HUES48 (cell line): ENCODE measurements around the gene SUMO2.
"Not testable (repeated sequence)": the region's sequence is repeated elsewhere in the genome, so short reads cannot be mapped to it uniquely, and the experiment has no call there.

ENCODE experiments used
- H3K27ac ChIP-seq: one replicate; pipeline ENCODE4 v1.7.0; 2013; ENCODE audit warnings: low read depth, low read length, inconsistent platforms
- H3K27me3 ChIP-seq: 2 replicates; pipeline ENCODE4 v1.6.1; 2013; ENCODE audit warnings: mild to moderate bottlenecking, low read length; ENCODE audit not compliant: control insufficient read depth, insufficient read depth
- H3K36me3 ChIP-seq: 2 replicates; pipeline ENCODE4 v1.6.1; 2013; ENCODE audit warnings: low read length; ENCODE audit not compliant: control insufficient read depth, insufficient read depth
- H3K4me1 ChIP-seq: 2 replicates; pipeline ENCODE4 v1.6.1; 2013; ENCODE audit warnings: mild to moderate bottlenecking, low read length; ENCODE audit not compliant: control insufficient read depth, insufficient read depth
- H3K4me3 ChIP-seq: 2 replicates; pipeline ENCODE4 v1.5.1; 2013; ENCODE audit warnings: mild to moderate bottlenecking, low read depth, low read length
- H3K9ac ChIP-seq: 2 replicates; pipeline ENCODE4 v1.6.1; 2013; ENCODE audit warnings: mild to moderate bottlenecking, low read depth, low read length, moderate library complexity
- H3K9me3 ChIP-seq: 2 replicates; pipeline ENCODE4 v1.6.1; 2013; ENCODE audit warnings: low read length; ENCODE audit not compliant: control insufficient read depth, insufficient read depth

SUMO2 gene

DNA sequence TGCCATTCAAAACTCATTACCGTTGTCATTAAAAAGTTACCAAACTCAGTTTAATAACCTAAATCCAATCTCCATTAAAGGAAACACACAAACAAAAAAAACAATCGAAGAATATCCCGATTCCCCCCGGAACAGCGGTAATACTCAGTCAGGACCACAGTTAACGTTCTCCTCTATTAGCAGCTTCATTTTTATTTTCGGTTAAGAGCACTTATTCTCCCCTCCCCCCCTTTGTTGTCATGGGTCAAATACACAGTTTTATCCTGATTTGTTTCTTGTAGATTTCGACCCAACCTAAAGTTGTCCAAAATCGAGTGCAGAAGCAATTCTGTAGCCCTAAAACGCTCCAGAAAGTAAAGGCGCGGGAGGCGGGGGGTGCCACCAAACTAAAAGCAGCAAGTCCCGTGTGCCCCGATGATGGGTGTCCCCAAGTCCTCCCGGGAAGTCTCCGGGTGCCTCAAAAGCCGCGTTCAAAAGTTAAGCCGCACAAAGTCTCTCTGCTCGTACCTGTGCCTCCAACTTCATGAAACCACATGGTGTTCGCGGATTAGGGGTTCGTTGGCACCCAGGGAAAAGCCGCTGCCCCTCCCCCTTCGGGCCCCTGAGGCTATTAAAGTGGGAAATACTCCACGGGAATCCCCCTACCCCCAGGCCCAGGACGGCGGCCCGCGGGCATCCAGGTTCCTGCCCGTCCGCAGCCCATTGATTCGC, 996 bp downstream of the SUMO2 start:
- Histone ChIP-seq H3K4me3 (peak overlapping the region; percentile 91), H3K36me3 (peaks cover 42% of the 10 kb centered on the region), H3K27me3 (no peaks in the 10 kb centered on the region), H3K27ac (peak overlapping the region; percentile 98), H3K9me3 (no peaks in the 10 kb centered on the region), H3K4me1 (peaks cover 10% of the 10 kb centered on the region), H3K9ac (peak overlapping the region; percentile 99)

DNA sequence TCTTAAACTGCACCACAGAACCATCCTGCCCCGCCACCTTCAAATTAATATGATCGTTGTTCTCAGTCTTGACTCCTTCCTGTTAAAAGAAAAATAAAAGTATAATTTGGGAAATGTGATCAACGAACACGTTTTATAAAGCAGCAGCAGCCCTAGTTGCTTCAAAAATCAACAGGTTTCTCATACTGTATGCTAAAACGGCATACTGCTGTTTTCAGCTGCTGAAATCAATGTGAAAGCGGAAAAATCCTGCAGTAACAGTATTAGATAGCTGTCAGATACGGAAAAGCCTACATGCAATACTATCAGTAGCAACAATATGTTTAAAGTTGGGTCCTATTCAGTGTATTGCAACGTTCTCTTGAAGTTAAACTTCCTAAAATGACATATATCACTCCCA, 1.6 kb downstream of the SUMO2 start:
- Histone ChIP-seq H3K27ac (no peak overlapping the region), H3K4me3 (peak overlapping the region; percentile 91), H3K9ac (peak overlapping the region; percentile 99), H3K36me3 (peaks cover 49% of the 10 kb centered on the region), H3K9me3 (no peaks in the 10 kb centered on the region), H3K4me1 (peaks cover 10% of the 10 kb centered on the region), H3K27me3 (no peaks in the 10 kb centered on the region)

DNA sequence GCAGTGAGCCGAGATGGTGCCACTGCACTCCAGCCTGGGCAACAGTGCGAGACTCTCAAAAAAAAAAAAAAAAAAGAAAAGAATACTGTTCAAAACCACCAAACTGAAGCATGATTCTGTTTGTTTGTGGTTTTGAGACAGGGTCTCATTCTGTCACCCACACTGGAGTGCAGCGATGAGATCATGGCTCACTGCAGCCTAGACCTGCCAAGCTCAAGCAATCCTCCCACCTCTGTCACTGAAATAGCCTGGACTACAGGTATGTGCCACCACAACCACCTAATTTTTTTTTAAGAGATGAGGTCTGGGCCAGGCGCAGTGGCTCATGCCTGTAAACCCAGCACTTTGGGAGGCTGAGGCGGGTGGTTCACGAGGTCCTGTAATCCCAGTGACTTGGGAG, 4.3 kb downstream of the SUMO2 start:
- no peaks in the 10 kb centered on the region for H3K9me3 ChIP-seq
- H3K9ac ChIP-seq: no peak overlapping the region
- H3K27me3 ChIP-seq: no peaks in the 10 kb centered on the region
- H3K4me3 ChIP-seq: no peak overlapping the region
- peaks cover 10% of the 10 kb centered on the region for H3K4me1 ChIP-seq
- H3K27ac ChIP-seq: no peak overlapping the region
- peaks cover 75% of the 10 kb centered on the region for H3K36me3 ChIP-seq

DNA sequence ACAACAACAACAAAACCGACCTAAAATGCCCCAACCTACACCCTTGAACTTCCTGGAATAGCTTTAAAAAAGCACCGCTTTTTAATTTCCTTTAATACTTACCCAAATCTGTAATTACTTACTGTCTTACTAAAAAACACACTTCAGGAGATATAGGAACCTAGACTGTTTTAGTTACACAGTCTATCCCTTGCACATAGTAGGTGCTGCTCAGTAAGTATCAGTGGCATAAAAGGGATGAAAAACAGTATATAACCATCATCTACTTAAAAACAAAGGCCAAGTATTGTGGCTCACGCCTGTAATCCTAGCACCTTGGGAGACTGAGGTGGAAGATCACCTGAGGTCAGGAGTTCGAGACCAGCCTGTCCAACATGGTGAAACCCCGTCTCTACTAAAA, 6.1 kb downstream of the SUMO2 start:
- H3K4me3 ChIP-seq: no peak overlapping the region
- no peaks in the 10 kb centered on the region for H3K9me3 ChIP-seq
- H3K4me1 ChIP-seq: peaks cover 7% of the 10 kb centered on the region; the same call in 1 of the 2 replicates
- H3K27ac ChIP-seq: no peak overlapping the region
- no peak overlapping the region for H3K9ac ChIP-seq
- peaks cover 87% of the 10 kb centered on the region for H3K36me3 ChIP-seq
- no peaks in the 10 kb centered on the region for H3K27me3 ChIP-seq

DNA sequence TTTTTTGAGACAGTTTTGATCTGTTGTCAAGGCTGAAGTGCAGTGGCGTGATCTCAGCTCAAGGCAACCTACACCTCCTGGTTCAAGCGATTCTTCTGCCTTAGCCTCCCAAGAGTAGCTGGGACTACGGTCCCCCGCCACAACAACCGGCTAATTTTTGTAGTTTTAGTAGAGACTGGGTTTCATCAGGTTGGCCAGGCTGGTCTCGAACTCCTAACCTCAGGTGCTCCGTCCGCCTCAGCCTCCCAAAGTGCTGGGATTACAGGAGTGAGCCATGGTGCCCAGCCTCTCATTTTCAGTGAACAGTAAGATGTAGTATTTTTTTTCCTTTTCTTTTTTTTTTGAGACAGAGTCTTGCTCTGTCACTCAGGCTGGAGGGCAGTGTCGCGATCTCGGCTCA, 7.8 kb downstream of the SUMO2 start:
- Histone ChIP-seq H3K4me3 (no peak overlapping the region), H3K36me3 (peaks cover 91% of the 10 kb centered on the region), H3K9ac (no peak overlapping the region), H3K4me1 (no peaks in the 10 kb centered on the region), H3K9me3 (no peaks in the 10 kb centered on the region), H3K27me3 (no peaks in the 10 kb centered on the region), H3K27ac (no peak overlapping the region)

DNA sequence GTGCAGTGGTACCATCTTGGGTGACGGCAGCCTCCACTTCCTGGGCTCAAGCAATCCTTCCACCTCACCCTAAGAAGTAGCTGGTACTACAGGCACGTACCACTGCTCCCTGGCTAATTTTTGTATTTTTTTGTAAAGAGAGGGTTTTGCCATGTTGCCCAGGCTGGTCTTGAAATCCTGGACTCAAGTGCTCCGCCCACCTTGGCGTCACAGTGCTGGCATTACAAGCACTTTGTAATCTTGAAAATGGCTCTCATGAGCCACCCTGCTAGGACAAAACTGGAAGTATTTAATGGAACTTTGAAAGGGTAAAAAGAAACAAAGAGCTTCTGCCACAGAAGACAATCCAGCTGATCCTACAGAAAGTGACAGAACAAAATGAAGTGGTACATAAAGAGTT, 9.2 kb downstream of the SUMO2 start:
- H3K9ac ChIP-seq: no peak overlapping the region
- no peaks in the 10 kb centered on the region for H3K27me3 ChIP-seq
- H3K36me3 ChIP-seq: peaks cover 89% of the 10 kb centered on the region
- H3K9me3 ChIP-seq: no peaks in the 10 kb centered on the region
- no peak overlapping the region for H3K4me3 ChIP-seq
- H3K4me1 ChIP-seq: no peaks in the 10 kb centered on the region
- H3K27ac ChIP-seq: no peak overlapping the region

DNA sequence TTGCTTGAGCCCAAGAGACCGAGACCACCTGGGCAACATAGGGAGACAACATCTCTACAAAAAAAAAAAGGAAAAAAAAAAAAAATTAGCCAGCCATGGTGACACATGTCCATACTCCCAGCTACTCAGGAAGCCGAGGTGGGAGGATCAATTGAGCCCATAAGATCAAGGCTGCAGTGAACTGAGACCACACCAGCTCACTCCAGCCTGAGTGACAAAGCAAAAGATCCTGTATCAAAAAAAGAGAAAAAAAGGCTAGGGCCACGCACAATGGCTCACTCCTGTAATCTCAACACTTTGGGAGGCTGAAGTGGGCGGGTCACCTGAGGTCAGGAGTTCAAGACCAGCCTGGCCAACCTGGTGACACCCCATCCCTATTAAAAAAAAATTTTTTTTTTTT, 13.8 kb downstream of the SUMO2 start:
- Histone ChIP-seq H3K9me3 (no peaks in the 10 kb centered on the region), H3K36me3 (peaks cover 71% of the 10 kb centered on the region), H3K9ac (no peak overlapping the region), H3K27me3 (no peaks in the 10 kb centered on the region), H3K4me3 (no peak overlapping the region), H3K4me1 (no peaks in the 10 kb centered on the region), H3K27ac (no peak overlapping the region)

DNA sequence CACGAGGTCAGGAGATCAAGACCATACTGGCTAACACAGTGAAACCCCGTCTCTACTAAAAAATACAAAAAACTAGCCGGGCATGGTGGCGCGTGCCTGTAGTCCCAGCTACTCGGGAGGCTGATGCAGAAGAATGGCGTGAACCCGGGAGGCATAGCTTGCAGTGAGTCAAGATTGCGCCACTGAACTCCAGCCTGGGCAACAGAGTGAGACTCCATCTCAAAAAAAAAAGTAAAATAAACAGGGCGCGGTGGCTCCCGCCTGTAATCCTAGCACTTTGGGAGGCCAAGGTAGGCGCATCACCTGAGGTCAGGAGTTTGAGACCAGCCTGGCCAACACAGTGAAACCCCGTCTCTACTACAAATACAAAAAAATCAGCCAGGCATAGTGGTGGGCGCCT, 18.2 kb downstream of the SUMO2 start:
- H3K4me1 ChIP-seq, H3K9ac ChIP-seq, H3K27ac ChIP-seq, H3K4me3 ChIP-seq, H3K9me3 ChIP-seq, H3K27me3 ChIP-seq: not testable (repeated sequence)
- peaks cover 37% of the 10 kb centered on the region for H3K36me3 ChIP-seq

DNA sequence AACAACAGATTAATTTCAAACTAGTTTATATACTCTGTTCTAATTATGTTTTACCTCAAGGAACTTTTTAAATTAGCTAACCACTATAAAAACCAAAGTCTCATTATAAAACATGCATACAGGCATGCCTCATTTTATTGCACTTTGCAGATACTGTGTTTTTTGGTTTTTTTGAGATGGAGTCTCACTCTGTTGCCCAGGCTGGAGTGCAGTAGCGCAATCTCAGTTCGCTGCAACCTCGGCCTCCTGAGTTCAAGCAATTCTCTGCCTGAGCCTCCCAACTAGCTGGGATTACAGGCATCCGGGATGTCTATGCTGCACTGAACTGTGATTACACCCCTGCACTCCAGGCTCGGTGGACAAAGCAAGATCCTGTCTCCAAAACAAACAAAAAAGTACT, 19.7 kb downstream of the SUMO2 start:
- no peaks in the 10 kb centered on the region for H3K4me1 ChIP-seq

DNA sequence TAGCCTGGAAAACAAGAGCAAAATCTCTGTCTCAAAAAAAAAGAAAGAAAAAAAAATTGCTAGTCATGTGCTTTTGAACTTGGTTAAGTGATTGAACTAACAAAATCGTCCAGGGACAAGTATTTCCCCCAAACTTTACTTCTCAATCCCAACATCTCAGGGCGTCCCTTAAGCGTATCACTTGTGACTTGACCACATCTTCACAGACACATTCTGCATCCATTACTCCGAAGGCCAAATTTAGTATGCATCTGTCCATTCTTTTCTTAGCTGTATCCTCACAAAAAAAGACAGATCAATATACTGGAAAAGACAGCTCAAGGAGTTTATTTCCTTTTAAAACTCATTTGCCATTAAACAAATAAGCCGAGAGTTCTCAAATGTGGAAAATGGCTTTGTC, 22.5 kb downstream of the SUMO2 start:
- H3K27ac ChIP-seq: no peak overlapping the region
- no peaks in the 10 kb centered on the region for H3K9me3 ChIP-seq
- H3K9ac ChIP-seq: no peak overlapping the region
- H3K36me3 ChIP-seq: 0 out of 2 replicates have a peak, but pooled peaks cover 4% of the 10 kb centered on the region
- no peak overlapping the region for H3K4me3 ChIP-seq
- peaks cover 4% of the 10 kb centered on the region for H3K4me1 ChIP-seq
- H3K27me3 ChIP-seq: no peaks in the 10 kb centered on the region

More for the DNA sequence above, 19.7 kb downstream of the SUMO2 start:
- no peaks in the 10 kb centered on the region for H3K27me3 ChIP-seq
- no peaks in the 10 kb centered on the region for H3K9me3 ChIP-seq
- no peak overlapping the region for H3K27ac ChIP-seq
- peaks cover 24% of the 10 kb centered on the region for H3K36me3 ChIP-seq
- no peak overlapping the region for H3K4me3 ChIP-seq
- H3K9ac ChIP-seq: no peak overlapping the region

DNA sequence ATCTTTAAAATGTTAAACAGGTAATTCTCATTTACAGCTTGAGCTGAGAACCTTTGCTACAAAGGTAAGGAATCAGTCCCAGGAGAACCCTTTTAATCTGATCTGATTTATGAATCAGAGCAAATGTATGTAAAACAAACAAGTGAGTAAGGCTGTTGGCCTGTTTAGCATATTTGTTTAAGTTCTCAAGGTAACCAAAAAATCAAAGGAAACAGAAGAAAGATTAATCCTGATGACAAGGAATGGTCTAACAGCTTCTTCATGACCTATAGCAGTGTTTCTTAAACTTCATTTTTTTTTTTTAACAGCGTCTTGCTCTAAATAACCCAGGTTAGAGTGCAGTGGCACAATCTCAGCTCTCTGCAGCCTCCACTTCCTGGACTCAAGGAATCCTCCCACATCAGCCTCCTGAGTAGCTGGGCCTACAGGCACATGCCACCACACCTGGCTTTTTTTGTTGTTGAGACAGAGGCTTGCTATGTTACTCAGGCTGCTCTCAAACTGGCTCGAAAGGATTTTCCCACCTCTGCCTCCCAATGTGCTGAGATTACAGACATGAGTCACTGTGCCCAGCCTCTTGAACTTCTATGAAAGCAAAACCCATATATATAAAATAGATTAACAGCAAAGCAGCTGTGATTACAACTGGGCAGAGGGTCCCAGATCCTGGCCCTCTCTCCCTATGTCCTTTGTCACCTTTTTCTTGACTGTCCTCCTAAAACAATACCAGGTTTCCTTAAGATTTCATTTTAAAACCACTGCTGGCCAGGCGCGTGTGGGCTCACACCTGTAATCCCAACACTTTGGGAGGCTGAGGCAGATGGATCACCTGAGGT, 23.3 kb downstream of the SUMO2 start:
- Histone ChIP-seq H3K27ac (no peak overlapping the region), H3K36me3 (0 out of 2 replicates have a peak, but pooled peaks cover 4% of the 10 kb centered on the region), H3K27me3 (no peaks in the 10 kb centered on the region), H3K9ac (no peak overlapping the region), H3K4me1 (peaks cover 11% of the 10 kb centered on the region), H3K9me3 (no peaks in the 10 kb centered on the region), H3K4me3 (no peak overlapping the region)
